ENCODE measurements around the gene TTC28. TPM values are rescaled to one million over a fixed set of nuclear protein-coding genes. Genes with fewer than 3 reads are reported as not detected.
A peak's percentile ranks its signal among the peaks of the same experiment; 100 is the strongest.

TTC28 gene
- total RNA-seq, 1 experiment from 2014 or later, result 0.12 TPM

DNA sequence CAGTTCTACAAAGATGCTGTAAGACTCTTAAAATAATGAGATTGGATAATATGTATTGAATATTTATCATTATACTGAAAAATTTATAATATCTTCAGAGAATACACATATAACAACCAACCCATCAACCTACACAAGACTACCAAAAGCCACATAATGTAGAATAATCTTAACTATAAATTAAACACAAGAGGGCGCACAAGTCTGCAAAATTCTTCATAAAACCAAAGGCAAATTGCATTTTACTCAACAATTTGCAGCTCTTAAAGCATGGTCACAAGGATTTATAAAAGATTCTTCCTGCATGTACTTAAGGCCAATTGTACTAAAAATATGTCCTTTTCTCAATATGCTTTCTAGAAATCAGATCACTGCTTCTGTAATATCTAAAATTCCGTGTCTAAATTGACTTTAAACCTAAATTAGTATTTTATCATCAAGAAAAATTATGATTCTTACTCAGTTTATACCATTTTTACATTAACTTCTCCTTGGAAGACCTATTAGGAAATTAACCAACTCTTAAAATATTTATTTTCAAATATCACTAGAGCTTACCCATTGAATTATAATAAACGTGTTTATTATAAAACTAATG, 79.0 kb downstream of the TTC28 start:
- CTCF ChIA-PET, result interaction anchor here (0.7 to 3.3 kb wide), 16 partner anchors 27 to 645 kb away, joined by 3 to 57 read pairs (median 4); no protein-coding TSS in a partner anchor
- intact Hi-C loops (cut with micrococcal nuclease), result loop anchor here (1.0 to 2.0 kb wide), 3 partner anchors 229 to 554 kb away; no protein-coding TSS in a partner anchor
- BruUV-seq (replicated peaks), result no TSS peak
- Histone ChIP-seq H3K27me3 (ENCODE audit: insufficient read depth, low read length) (no peaks in the 10 kb centered on the region), H2AFZ (ENCODE audit: low read depth, low read length, poor library complexity, severe bottlenecking) (no peak overlapping the region), H4K20me1 (ENCODE audit: insufficient read depth) (no peaks in the 10 kb centered on the region), H3K4me1 (ENCODE audit: control insufficient read depth in 1 of 2, insufficient read depth in 2 of 2, low read length in 2 of 2) (no peaks in the 10 kb centered on the region), H3K9ac (ENCODE audit: low read length) (no peak overlapping the region), H3K79me2 (ENCODE audit: insufficient read depth, low read length) (no peaks in the 10 kb centered on the region), H3K4me3 (replicated peaks in 1 of 2; ENCODE audit: low read depth in 1 of 2, low read length in 2 of 2) (no peak overlapping the region), H3K36me3 (ENCODE audit: control insufficient read depth in 1 of 2, insufficient read depth in 2 of 2, low read length in 2 of 2) (no peaks in the 10 kb centered on the region), H3K9me2 (ENCODE audit: insufficient read depth) (no peaks in the 10 kb centered on the region), H3K27ac (ENCODE audit: low read depth, low read length) (no peak overlapping the region), H3K9me3 (ENCODE audit: control insufficient read depth in 1 of 2, insufficient read depth in 1 of 2, low read depth in 1 of 2, low read length in 2 of 2) (no peaks in the 10 kb centered on the region), H3K4me2 (ENCODE audit: low read length) (no peak overlapping the region)
- peak; percentile 24 for DNase-seq (ENCODE audit: low read depth, low spot score)
- RAD21 ChIA-PET (ENCODE audit: low non-redundant PET in 1 of 2, low total read pairs in 2 of 2, uncharacterized antibody in 2 of 2, unreplicated experiment in 2 of 2), result interaction anchor here (0.7 to 1.8 kb wide), 5 partner anchors 211 to 645 kb away, joined by 3 to 5 read pairs (median 4); no protein-coding TSS in a partner anchor
- TF ChIP-seq SIN3A (IDR thresholded peaks at IDR 0.05; ENCODE audit: low read depth) (no peak), YY1 (IDR thresholded peaks at IDR 0.05; ENCODE audit: extremely low read depth, insufficient replicate concordance, low read depth, low read length) (no peak), CEBPB (IDR thresholded peaks at IDR 0.05; ENCODE audit: low read depth) (no peak), ZFX (IDR thresholded peaks at IDR 0.05) (no peak), EZH2 (IDR thresholded peaks at IDR 0.05) (no peak), JUND (IDR thresholded peaks at IDR 0.05) (no peak), CBX3 (IDR thresholded peaks at IDR 0.05; ENCODE audit: low read depth) (no peak), ELF1 (IDR thresholded peaks at IDR 0.05; ENCODE audit: borderline replicate concordance, low read depth) (no peak), RAD21 (IDR thresholded peaks at IDR 0.05; ENCODE audit: low read depth) (peak; percentile 74), ZNF274 (IDR thresholded peaks at IDR 0.05; ENCODE audit: low read depth, low read length) (no peak), FOSL1 (IDR thresholded peaks at IDR 0.05; ENCODE audit: low read depth) (no peak)
- TF ChIP-seq, protein P1, sequence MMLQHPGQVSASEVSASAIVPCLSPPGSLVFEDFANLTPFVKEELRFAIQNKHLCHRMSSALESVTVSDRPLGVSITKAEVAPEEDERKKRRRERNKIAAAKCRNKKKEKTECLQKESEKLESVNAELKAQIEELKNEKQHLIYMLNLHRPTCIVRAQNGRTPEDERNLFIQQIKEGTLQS (IDR thresholded peaks at IDR 0.05), result no peak
- TF ChIP-seq, protein P2, sequence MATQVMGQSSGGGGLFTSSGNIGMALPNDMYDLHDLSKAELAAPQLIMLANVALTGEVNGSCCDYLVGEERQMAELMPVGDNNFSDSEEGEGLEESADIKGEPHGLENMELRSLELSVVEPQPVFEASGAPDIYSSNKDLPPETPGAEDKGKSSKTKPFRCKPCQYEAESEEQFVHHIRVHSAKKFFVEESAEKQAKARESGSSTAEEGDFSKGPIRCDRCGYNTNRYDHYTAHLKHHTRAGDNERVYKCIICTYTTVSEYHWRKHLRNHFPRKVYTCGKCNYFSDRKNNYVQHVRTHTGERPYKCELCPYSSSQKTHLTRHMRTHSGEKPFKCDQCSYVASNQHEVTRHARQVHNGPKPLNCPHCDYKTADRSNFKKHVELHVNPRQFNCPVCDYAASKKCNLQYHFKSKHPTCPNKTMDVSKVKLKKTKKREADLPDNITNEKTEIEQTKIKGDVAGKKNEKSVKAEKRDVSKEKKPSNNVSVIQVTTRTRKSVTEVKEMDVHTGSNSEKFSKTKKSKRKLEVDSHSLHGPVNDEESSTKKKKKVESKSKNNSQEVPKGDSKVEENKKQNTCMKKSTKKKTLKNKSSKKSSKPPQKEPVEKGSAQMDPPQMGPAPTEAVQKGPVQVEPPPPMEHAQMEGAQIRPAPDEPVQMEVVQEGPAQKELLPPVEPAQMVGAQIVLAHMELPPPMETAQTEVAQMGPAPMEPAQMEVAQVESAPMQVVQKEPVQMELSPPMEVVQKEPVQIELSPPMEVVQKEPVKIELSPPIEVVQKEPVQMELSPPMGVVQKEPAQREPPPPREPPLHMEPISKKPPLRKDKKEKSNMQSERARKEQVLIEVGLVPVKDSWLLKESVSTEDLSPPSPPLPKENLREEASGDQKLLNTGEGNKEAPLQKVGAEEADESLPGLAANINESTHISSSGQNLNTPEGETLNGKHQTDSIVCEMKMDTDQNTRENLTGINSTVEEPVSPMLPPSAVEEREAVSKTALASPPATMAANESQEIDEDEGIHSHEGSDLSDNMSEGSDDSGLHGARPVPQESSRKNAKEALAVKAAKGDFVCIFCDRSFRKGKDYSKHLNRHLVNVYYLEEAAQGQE (IDR thresholded peaks at IDR 0.05; ENCODE audit: low read depth), result no peak
- TF ChIP-seq, protein P3, sequence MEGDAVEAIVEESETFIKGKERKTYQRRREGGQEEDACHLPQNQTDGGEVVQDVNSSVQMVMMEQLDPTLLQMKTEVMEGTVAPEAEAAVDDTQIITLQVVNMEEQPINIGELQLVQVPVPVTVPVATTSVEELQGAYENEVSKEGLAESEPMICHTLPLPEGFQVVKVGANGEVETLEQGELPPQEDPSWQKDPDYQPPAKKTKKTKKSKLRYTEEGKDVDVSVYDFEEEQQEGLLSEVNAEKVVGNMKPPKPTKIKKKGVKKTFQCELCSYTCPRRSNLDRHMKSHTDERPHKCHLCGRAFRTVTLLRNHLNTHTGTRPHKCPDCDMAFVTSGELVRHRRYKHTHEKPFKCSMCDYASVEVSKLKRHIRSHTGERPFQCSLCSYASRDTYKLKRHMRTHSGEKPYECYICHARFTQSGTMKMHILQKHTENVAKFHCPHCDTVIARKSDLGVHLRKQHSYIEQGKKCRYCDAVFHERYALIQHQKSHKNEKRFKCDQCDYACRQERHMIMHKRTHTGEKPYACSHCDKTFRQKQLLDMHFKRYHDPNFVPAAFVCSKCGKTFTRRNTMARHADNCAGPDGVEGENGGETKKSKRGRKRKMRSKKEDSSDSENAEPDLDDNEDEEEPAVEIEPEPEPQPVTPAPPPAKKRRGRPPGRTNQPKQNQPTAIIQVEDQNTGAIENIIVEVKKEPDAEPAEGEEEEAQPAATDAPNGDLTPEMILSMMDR (IDR thresholded peaks at IDR 0.05 in 2 of 3, conservative IDR thresholded peaks at IDR 0.05 in 1 of 3; ENCODE audit: borderline replicate concordance in 1 of 3, insufficient read depth in 1 of 3, low read depth in 2 of 3, low read length in 2 of 3), result peak; percentile 12 to 53 (median 52); a peak in 4 of 6 replicates
- POLR2A ChIA-PET, result interaction anchor here (0.8 kb wide), 1 partner anchor 200 kb away, joined by 3 read pairs; the partner anchor contains the start of gene XBP1
- ATAC-seq, result peak; percentile 58
